NCI-H2196 treated with DMSO at 0.1 percent for 48 hours (cell line): ENCODE measurements around the gene ZBTB20.

Experiments
- DNase-seq: peaks from one replicate; lab custom pipeline; 2025; ENCODE audit not compliant: unreplicated experiment; lab: John Stamatoyannopoulos, UW

Gene ZBTB20

DNA sequence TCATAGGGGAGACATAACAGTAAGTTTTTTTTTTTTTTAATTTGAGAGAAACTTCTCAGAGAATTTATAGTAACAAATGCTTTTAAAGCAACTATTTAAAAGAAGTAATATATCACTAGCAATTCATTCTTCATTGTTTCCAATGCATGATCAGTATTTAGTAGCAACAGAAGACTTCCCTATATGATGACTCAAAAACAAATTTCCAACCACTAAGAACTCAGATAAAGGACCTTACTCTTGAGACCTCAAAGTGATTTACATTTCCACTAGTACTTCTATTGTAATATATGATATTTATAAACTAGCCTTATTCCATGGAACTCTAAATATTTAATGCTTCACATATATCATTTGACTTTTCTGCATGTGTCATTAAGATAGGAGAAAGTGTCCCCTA is 356.3 kb downstream of the ZBTB20 start:
- no peak for DNase-seq

DNA sequence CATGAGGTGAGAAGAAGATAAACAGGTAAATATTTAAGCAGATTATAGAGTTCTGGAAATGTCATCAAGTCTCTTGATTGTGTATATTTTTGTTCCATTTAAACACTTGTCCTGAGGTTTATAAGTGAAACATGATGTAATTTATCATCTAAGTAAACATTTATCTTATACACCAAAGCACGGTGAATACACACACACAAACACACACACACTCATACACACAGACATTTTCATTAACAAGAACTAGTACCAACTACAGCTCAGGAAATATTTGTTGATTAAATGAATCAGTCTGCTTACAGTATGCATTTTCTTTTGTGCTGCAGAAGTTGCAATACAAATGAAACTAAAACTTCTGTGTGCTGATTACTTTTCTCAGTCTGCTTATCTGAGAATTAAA is 357.3 kb downstream of the ZBTB20 start:
- DNase-seq: no peak

DNA sequence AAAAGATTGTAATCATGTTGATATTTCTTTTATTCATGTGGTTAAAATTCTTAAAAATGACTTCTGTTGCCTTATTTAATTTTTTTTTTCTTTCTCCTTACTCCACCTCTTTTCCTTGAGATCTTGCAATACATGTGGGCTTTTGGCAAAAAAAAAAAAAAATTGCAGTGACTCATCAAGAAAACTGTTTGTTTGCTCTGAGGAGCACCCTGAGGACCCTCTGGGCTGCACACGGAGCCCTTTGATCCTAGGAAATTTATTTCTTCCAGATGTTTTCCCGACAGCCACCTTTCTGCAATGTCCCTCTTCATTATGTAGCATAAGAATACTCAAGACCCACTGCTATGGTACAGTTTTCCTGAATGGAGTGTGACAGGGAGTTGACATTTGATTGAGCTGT is 371.7 kb downstream of the ZBTB20 start:
- no peak for DNase-seq

GRCh38 chr3:114770874-114771273 is 376.2 kb downstream of the ZBTB20 start:
- no peak for DNase-seq

DNA sequence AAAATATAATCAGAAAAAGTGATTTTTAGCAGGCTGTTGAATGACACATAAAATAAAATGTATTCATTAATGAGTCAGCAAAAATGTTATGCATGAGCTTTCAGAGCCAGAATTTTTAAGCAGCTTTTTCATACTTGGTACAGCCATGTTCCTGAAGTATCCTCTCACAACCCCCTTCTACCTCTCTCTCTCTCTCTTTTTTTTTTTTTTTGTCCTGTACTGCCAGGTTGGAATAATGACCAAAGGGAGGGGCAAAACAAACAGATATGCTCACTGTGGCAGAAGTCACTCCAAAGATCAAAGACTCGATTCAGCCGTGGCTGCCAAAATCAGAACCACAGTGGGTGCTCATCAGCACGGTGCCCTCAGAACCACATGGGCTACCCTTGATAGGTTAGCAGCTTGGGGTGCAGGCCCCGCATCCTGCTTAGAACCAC is 383.0 kb downstream of the ZBTB20 start:
- DNase-seq: no peak

DNA sequence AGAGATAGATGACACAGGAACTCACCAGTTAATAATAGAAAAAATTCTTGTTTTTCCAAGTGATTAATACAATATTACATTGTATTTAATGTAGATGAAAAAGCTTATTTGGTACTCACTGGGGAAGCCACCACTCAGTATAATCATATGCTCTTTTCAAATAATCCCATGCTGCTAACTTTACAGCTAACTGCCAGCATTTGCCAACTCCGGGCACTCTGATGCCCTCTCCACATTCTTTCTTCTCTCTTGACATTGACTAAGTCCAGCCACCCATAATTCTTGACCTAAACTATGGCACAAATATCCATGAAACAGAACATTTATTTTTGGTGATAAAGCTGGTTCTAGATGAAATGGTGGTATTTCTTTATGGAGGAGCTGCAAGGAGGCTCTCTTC is 384.9 kb downstream of the ZBTB20 start:
- no peak for DNase-seq

DNA sequence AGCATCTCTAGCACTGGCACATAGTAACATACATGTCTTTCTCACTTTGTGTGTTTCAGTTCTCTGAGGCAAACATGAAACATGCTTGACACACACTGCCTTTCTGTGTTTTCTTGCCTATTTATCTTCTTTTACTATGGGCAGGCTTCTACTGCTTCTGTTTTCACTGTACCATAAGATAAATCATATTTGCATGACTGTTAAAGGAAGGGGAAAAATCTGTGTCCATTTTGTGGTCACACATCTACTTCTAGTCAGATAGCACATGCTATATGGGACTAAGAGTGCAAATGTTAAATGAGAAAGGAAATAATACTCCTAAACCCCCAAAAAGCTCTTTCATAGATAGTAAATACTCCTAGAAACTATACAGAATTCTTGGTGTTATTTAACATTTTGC is 386.4 kb downstream of the ZBTB20 start:
- DNase-seq: no peak

DNA sequence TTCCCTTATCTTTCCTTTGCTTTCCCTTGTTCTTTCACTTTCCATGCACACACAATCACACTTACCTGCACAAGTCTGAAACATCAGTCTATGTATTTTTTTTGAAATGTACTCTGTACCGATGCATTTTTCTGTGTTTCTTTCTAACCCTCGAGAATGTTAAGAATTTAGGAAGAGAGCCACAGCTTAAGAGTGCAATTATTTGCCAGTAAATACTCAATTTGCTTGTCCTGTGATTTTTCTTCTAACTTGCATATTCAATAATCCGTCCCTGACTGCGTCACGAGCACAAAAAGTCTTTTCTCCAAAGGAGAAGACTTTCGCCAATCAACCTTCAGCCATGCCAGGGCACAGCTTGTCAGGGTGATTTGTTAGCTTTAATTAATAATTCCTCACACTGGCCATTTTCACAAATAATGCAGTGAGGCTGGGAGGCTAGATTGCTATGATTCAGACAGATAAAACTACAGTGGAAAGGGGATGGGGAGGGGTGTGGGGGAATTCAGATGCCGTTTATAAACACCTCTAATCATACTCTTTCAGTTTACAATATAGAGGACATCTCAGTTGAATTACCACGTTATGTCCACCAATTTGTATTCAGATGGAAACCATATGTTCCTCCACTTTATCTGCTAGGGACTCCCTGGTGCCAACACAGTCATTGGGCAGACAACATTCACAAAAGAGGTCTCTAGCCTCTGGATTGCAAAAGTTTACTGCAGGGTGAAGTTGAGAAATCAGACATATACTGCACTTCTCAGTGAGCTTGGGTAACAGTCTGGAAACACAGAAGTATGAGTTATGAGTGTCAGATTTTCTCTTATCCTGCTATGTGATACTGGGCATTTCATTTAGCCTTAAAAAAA is 388.0 kb downstream of the ZBTB20 start:
- no peak for DNase-seq

- DNase-seq: no peak
These were observed 390.4 kb downstream of the ZBTB20 start for GRCh38 chr3:114756506-114757279.

GRCh38 chr3:114746502-114746901 is 400.6 kb downstream of the ZBTB20 start:
- DNase-seq: no peak

DNA sequence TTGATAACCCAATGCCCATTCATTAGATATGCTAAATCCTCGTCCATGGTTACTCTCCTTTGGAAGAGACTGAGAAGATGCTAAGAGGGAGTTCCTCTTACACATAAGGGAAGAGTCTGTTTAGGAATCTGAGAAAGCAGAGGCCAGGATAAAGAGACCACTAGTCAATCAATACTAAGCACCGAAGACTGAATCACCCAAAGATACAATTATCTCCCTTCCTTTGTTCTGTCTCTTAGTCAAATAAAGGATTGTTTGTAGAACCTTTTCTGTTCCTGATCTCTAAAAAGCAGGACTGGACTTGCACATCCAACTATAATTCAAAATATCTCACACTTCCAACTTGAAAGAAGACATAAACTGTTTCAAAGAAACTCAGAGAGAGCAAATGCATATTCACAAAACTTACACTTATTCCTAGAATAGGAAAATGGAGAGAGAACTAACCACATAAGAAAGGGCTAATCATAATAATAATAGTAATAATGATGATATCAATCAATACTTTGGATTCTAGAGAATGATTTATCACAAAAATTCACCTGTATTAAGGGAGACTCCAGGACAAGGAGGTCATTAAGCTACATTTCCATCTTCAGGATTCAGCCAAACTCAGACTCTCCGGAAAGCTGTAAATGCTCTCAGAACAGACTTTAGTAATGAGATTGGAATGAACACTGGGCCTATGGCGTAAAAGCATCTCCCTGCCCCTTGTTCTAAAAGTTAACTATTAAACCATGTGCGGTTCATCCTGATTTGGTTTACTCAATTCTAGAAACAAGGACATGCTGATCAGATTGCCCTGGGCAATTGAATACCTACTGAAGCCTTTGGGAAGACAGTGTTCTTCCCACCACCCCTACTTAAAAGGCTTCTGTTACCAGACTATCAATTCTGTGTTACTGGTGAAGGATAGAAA is 401.5 kb downstream of the ZBTB20 start:
- no peak for DNase-seq

DNA sequence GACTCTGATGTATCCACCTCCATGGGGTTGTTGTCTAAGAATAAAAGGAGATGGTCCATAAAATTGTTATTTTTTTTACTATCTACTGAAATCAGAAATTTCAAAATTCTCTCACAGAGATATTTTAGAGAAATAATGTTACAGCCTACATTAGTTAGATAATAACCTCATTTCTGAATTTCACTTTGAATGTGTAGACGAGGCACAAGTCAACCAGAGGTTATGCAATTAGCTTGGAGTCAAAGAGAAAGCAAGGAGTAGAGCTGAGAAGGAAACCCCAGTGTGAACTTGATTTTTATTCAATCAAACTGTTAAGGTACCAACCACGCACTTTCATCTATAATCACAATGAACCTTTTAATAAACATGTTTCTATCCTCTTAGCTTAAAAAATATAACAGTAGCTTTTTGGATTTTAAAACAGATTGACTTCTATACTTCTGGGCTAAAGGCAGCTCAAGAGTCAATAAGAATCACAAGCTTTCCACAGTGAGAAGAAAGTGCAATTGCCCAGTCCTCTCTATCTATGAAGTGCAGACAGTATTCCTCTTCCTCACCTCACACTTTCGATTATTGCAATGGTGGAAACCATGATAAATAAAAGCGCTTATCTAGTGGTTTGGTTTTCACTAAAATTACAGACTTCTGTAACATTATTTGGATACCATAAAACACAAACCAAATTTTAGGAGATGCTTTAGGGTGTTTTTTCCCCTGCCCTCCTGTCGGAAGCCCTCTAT is 403.2 kb downstream of the ZBTB20 start:
- no peak for DNase-seq

DNA sequence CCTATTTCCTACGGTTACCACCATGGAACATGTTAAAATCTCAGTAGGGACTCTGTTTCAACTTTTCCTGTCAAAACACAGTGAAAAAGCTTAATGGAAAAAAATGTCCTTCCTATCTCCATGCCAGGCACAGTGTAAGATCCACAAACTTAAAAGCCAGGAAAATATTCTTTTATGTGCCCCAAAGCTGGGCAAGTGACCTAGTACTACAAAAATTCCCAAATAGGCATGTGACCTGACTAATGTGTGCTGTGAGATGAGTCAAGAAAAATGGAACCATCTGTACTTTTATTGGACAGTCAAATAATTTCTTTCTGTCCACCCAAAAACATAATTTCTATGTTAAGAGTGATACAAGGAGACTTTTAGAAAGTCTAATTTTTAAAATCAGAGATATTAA is 406.0 kb downstream of the ZBTB20 start:
- DNase-seq: no peak

- DNase-seq: no peak
These were observed 407.5 kb downstream of the ZBTB20 start for GRCh38 chr3:114739627-114740026.

DNA sequence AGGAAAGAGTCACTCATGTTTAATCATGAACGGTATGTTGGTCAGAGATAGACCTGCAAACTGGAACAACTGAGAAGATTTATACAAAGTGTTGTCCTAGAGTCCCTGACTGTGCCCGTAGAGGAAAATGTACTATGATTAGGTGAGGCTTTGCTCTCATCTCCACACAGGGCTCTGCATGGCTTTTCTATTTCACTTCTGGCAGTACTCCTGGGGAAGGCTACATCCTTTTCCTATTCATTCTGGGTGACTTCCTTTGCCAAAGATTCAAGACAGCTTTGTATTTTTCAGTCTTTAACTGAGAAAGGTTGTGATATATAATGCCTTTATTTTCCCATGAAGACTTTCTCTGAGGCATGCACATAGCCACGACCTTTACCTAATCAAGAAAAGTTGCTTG is 414.7 kb downstream of the ZBTB20 start:
- DNase-seq: no peak

GRCh38 chr3:114730397-114730796 is 416.7 kb downstream of the ZBTB20 start:
- no peak for DNase-seq

- DNase-seq: no peak
These were observed 419.7 kb downstream of the ZBTB20 start for GRCh38 chr3:114727373-114727772.

GRCh38 chr3:114725966-114726365 is 421.1 kb downstream of the ZBTB20 start:
- no peak for DNase-seq

- DNase-seq: no peak
These were observed 424.6 kb downstream of the ZBTB20 start for GRCh38 chr3:114722530-114722929.

DNA sequence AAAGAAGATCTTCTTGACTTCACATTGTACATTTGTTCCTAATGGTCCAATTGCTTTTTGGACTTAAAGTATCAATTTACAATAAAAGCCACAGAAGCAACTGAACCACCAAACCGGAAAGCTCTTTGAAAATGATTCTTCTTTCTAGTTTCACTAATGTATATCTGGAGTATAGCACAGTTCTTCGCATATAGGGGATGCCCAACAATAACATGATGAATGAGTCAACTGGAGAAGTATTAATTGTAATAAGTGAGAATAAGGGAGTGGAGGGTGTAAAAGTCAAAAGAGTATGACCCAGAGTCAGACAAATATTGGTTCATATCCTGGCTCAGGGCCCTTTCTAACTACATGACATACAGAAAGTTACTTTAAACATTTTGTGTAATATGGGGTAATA is 425.2 kb downstream of the ZBTB20 start:
- no peak for DNase-seq

DNA sequence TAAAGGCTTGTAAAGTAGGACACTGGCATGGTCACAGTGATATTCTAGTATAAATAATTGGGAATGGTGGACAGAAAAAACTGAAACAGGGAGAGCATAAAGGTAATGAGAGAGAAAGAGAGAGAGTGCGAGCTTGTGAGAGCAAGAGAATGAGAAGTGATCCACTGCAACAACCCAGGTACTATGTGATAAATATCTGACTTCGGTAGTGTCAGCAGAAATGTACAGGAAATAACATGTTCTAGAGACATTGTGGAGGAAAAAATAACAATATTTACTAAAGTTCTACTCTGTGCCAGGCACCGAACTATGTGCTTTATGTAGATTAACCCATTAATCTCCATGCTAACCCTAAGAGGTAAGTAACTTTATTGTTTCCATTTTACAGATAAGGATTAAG is 425.9 kb downstream of the ZBTB20 start:
- DNase-seq: no peak
